ENCODE results near the gene ADAMTS20. TPM values are rescaled to one million over a fixed set of nuclear protein-coding genes. Genes with fewer than 3 reads are reported as not detected.

The ADAMTS20 gene
- total RNA-seq, 2 donors from 2014 or later, result not detected

- ATAC-seq (no peak), DNase-seq (no peak)
- intact Hi-C loops (cut with DNase I, micrococcal nuclease), result no loop called here
Measured at GRCh38 chr12:43333644-43334043, 218.4 kb downstream of the ADAMTS20 start.

DNA sequence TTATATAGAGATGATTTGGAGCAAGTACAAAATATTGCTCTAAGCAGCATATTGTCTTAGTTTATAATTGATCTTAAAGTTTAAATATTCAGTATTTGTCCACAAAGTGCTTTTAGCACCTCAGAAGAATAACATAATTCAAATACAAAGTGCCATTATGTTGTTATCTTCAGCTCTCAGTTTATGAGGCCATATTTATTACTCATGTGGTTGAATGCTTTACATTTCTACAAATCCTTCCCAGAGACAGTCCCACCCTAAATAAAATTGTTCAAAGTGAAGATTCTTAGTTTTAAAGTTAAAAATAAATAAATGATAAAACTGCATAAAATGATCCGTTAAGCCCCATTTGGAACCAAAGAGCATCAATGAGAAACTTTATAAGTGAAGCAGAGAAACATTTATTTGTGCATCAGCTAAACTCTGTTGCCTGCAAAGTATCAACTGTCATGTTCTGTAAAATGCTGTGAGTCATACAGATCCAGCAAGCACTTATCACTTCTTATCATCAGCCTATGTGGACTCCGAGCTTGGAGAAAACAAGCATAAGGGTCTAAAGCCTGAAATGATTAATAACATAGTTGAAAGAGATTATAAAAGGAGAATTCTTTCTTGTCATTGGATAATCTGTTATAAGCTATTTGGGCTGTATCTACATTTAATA lies 218.9 kb downstream of the ADAMTS20 start:
- DNase-seq (no peak), ATAC-seq (no peak)
- intact Hi-C loops (cut with DNase I, micrococcal nuclease), result no loop called here

DNA sequence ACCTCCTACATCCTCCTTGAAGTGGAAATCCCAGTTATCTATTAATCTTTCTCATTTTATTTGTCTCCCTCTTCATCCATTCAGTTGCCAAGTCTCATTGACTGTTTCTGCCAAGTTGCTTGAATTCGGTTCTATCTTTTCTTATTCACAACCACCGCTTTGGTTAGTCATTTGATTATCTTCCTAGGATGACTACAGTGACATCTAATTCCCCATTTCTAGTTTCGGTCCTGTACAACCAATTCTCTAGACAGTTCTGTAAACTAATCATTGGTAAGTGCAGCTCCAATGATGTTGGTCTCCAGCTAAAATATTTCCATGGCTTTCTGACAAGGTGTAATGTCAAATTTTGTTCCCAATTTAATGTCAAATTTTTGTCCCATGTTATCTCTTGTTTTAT lies 220.1 kb downstream of the ADAMTS20 start:
- intact Hi-C loops (cut with DNase I, micrococcal nuclease), result no loop called here

DNA sequence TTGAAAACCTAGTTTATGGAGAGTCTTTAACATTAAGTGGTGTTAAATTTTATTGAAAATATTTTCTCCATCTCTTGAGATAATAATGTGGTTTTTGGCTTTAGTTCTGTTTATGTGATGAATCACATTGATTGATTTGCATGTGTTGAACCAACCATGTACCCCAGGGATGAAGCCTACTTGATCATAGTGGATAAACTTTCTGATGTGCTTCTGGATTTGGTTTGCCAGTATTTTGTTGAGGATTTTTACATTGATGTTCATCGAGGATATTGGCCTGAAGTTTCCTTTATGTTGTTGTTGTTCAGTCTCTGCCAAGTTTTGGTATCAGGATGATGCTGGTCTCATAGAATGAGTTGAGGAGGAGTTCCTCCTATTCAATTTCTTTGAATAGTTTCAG lies 222.6 kb downstream of the ADAMTS20 start:
- DNase-seq (no peak), ATAC-seq (no peak)

More for the DNA sequence above, 220.1 kb downstream of the ADAMTS20 start:
- ATAC-seq (no peak), DNase-seq (no peak)

DNA sequence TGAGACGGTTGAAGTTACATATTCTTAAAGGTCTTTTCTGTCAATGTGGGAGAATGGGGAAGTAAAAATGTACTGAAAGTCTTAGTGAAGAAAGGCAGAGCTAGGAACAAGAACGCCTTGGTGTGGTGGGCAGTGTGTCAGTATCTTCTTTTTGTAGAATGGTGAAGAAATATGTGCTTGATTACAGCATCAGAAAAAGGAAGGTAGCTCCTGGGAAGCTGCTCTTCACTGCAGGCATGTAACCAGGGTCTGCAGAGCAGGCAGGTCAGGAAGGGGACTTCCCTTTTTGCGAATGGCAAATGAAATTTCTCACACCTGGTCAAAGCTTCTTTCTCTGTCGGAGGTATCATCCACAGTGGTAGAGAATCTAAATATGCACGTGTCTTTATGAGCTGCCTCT lies 226.2 kb downstream of the ADAMTS20 start:
- ATAC-seq, result no peak
- no peak for DNase-seq
- intact Hi-C loops (cut with DNase I, micrococcal nuclease), result no loop called here

More for the DNA sequence above, 222.6 kb downstream of the ADAMTS20 start:
- intact Hi-C loops (cut with DNase I, micrococcal nuclease), result no loop called here

DNA sequence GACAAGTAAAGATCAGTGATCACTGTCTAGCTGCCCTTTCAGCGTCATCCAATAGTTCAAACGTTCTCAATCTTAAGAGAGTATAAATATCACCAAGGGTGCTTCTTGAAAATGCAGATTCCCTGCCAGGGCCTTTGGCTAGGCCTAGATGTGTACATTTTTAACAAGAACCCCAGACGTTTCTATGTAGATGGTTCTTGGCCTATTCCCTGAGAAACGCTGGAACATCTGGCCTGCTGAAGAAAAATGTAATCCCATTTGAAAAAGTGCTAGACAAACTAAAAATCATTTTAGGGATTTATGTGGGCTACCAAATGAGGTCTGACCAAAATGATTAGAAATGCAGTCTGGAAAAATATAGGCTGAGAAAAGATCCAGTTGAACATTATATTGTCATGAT lies 231.7 kb downstream of the ADAMTS20 start:
- intact Hi-C loops (cut with DNase I, micrococcal nuclease), result no loop called here
- DNase-seq (no peak), ATAC-seq (no peak)

- DNase-seq (no peak), ATAC-seq (no peak)
- intact Hi-C loops (cut with DNase I, micrococcal nuclease), result no loop called here
Measured at GRCh38 chr12:43318021-43318420, 234.0 kb downstream of the ADAMTS20 start.

GRCh38 chr12:43317156-43317555 lies 234.8 kb downstream of the ADAMTS20 start:
- intact Hi-C loops (cut with DNase I, micrococcal nuclease), result no loop called here
- ATAC-seq, result no peak

DNA sequence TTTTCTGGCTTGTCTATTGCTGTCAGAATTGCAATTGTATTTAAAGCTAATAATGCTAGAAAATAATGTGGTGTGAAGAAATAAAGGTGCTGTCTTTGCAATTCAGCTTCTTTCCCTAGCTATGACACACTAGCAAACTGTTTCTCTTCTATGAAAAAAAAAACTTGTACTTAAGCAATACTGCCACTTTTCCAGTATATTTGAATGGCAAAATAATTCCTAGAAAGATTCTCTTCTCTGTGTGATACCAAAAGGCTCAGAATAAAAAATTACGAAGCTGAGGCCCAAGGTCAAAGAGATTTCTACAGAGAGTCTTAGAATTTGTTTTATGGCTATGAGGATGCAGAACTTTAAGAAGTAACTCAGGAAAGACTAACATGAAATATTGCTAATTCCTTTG lies 235.5 kb downstream of the ADAMTS20 start:
- DNase-seq (no peak), ATAC-seq (no peak)
- intact Hi-C loops (cut with DNase I, micrococcal nuclease), result no loop called here

More at GRCh38 chr12:43317156-43317555, 234.8 kb downstream of the ADAMTS20 start:
- DNase-seq, result no peak

DNA sequence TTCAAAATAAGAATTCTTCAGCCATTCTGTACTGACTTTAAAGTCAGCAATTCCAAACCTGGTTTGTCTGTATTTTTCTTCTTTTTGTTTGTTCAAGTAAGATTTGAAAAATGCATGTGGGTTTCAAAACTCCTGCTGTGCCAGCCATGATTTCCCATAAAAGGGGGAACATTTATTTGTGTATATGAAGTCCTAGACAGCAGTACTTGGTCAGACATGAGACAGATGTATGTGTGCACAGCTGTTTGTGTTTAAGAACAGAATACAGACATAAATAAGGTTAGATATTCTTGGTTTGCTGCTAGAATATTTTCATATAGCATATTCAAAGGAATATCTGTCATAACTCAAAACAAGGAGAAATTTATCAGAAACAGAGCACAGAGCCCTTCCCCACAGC lies 236.0 kb downstream of the ADAMTS20 start:
- DNase-seq (no peak), ATAC-seq (no peak)
- intact Hi-C loops (cut with DNase I, micrococcal nuclease), result no loop called here

GRCh38 chr12:43312991-43313505 lies 239.0 kb downstream of the ADAMTS20 start:
- intact Hi-C loops (cut with DNase I, micrococcal nuclease), result no loop called here
- DNase-seq, result no peak
- ATAC-seq, result no peak

DNA sequence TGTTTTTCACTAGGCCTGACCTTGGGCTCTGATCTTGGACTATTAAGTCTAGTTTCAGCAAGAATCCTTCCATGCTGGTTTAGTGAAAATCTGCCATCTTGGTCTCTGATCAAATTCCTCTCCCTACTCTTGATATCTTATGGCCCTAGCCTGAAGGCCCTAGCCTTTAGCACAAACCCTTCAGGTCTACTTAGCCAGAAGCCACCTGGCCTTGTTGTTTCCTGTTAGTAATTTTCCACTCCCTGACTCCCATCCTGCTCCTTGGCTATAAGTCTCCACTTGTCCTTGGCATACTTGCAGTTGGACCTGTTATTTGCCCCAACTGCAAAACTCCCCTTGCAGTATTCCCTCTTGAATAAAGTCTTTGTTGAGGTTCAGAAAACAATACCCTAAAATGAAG lies 241.4 kb downstream of the ADAMTS20 start:
- intact Hi-C loops (cut with DNase I, micrococcal nuclease), result no loop called here
- DNase-seq (no peak), ATAC-seq (no peak)

DNA sequence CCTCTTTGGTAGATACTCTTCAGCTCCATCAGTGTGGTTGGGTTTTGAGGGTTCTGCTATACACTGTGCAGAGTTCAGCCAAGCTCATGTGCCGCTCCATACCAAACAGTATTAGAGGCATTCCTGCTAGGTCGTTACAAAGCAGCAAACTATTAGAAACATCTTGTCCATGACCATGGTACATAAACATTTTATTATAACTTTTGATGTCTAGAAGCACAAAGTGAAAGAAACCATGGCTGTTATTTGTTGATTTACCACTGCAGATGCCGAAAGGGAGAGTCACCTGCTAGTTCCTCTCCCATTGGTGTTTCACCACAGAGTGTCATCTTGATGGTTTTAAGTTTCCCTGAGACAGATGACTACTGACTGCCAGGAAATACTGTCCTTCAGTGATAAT lies 242.0 kb downstream of the ADAMTS20 start:
- ATAC-seq, result no peak
- no peak for DNase-seq
- intact Hi-C loops (cut with DNase I, micrococcal nuclease), result no loop called here

DNA sequence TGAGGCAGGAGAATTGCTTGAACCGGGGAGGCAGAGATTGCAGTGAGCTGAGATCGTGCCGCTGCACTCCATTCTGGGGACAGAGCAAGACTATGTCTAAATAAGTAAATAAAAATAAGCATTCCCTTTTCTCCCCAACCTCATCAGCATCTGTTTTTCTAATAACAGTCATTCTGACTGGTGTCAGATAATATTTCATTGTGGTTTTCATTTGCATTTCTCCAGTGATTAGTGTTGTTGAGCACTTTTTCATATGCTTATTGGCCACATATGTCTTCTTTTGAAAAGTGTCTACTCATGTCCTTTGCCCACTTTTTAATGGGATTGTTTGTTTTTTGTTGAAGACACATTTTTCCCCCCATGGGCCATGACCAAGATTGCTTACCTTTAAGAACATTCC lies 243.2 kb downstream of the ADAMTS20 start:
- ATAC-seq (no peak), DNase-seq (no peak)
- intact Hi-C loops (cut with DNase I, micrococcal nuclease), result no loop called here

GRCh38 chr12:43307126-43307525 lies 244.9 kb downstream of the ADAMTS20 start:
- intact Hi-C loops (cut with DNase I, micrococcal nuclease), result no loop called here
- DNase-seq (no peak), ATAC-seq (no peak)

GRCh38 chr12:43306066-43306465 lies 245.9 kb downstream of the ADAMTS20 start:
- intact Hi-C loops (cut with DNase I, micrococcal nuclease), result no loop called here
- ATAC-seq (no peak), DNase-seq (no peak)

GRCh38 chr12:43305065-43305464 lies 246.9 kb downstream of the ADAMTS20 start:
- intact Hi-C loops (cut with DNase I, micrococcal nuclease), result no loop called here
- no peak for ATAC-seq
- DNase-seq, result no peak

Data from left colon (tissue), 2 donors.